ENCODE results near the gene SLC38A2.
"Not testable (repeated sequence)": the region's sequence is repeated elsewhere in the genome, so short reads cannot be mapped to it uniquely, and the experiment has no call there.

SLC38A2 gene

DNA sequence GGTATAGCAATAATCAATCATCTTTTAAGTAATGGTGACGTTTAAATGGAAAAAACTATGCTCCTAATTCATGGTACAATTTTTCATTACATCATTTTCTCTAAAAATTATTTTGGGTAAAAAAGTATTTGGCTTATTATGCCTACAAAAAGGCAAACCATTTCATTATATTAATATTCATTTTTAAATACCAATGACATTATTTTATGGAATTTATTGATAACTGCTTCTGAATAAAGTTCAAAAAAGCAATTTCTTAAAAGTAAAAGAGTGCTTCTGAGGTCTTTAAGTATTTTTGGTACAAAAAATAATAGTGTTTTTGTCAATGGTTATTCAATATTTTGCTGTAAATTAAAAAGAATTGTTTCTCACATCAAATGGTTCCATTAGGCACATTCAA, 12.2 kb downstream of the SLC38A2 start:
- no peak for DNase-seq (ENCODE audit: low spot score)

DNA sequence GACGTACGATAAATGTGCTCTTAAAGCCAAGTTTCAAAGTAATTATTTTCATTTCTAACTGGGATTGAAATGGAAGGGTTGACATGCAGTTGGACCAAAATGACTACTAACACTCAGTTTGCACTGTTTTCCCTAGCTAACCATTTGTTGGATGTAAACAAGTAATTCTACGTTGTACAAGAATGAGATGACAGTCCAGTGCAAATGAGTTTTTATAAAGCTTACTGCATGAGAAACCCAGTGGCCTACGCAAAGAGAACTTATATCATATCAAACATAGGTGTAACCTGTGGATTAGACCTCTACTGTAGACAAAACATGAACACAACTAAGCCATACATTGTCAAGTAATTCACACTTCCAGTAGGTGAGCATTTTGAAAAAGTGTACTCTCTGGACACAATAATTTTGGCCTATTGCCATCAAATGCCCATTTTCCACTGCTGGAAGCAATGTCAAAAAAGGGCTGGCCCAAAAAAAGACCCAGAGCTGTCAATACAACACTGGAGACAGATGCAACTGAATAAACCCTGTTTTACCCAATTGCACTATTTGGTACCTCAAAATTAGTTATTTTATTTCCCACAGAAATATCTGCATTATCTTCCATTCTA, 12.8 kb downstream of the SLC38A2 start:
- no peak for DNase-seq (ENCODE audit: low spot score)

GRCh38 chr12:46358791-46359666, 13.5 kb downstream of the SLC38A2 start:
- DNase-seq (ENCODE audit: low spot score), result no peak

- DNase-seq (ENCODE audit: low spot score), result no peak
These were observed 14.3 kb downstream of the SLC38A2 start for GRCh38 chr12:46358325-46358700.

DNA sequence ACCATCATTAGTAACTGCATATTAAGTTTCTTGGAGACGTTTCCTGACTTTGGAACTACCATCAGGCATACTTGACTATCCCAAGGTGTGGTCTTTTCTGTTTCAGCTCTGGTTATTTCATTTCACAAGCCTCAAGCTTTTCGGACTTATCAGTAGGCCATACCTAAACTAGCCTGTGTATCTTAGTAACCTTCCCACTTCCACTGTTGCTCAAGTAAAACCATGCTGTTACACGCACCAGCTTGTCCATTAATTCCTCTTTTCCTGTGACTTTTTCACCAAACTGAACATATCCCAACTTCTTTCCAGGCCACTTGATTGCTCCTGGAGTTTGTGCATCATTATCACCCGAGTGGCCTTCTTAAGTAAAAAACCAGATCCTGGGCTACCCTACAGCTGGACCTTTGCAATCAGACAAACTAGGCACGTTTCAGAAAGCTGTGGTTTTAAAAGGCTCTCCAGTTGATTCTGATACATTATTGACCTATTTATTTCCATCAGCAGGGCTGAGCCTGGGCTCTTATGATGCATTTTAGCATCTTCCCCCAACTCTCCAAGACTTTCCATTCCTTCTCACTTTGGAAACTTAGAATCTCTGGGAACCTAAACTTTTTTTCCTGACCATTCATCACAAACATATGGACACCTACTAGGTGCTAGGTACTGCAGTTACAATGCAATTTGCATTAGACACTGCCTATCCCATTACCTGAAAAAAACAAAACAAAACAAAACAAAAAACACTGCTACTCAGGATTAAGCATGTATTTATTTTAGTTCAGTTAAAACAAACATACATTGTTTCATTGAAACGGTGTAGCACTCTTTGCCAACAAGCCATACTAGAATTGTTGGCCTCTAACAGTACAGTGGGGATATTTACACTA, 14.9 kb downstream of the SLC38A2 start:
- DNase-seq (ENCODE audit: low spot score), result peak; percentile 25

GRCh38 chr12:46356655-46357437, 15.7 kb downstream of the SLC38A2 start:
- no peak for DNase-seq (ENCODE audit: low spot score)

DNA sequence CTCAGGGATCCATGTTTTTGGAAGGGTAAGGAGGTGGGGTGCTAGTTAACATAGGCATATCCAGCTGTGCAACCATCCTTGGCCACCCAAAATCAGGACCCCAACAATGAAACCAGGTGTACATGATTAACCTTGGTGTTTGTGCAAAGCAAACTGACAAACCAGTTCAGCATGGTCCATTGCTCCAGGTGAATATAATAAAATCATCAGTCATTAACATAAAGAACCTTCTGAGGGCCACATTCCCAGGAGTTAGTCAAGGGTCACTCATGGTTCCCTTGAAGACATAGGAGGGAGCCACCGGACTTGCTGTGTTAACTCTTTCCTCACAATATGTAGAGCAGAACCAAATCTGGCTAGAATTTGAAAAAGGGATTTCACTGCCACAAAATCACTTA, 17.8 kb downstream of the SLC38A2 start:
- no peak for DNase-seq (ENCODE audit: low spot score)

DNA sequence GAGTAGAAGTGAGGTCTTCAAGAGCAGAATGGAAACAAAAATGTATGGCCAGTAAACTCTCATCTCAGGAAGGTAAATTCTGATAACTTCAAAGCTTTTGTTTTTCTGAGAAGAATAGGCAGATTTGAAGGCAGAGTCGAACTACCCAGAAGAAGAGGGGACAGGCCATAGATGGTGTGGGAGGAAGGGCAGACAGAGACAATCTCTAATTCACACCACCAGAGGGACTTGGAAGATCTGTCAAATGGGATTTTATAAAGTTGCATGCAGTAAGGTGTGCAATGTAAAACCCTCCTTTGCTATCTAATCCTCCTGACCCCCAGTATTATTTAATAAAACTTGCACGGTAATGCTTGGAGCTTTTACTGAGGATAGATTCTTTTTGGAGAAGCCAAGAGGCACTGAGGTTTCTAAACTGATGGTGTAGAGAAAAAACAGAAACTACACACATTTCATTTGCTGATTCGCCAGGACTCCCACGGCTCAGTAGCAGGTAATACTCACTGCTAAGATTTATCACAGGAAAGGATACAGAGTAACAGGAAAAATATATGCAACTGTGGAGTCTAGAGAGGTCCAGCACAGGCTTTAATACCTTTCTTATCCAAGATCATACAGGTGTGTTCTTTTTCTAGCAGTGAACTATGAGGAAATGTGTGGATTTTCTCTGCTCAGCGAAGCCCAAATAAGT, 18.3 kb downstream of the SLC38A2 start:
- DNase-seq (ENCODE audit: low spot score), result no peak

- no peak for DNase-seq (ENCODE audit: low spot score)
These were observed 20.5 kb downstream of the SLC38A2 start for GRCh38 chr12:46351886-46352650.

DNA sequence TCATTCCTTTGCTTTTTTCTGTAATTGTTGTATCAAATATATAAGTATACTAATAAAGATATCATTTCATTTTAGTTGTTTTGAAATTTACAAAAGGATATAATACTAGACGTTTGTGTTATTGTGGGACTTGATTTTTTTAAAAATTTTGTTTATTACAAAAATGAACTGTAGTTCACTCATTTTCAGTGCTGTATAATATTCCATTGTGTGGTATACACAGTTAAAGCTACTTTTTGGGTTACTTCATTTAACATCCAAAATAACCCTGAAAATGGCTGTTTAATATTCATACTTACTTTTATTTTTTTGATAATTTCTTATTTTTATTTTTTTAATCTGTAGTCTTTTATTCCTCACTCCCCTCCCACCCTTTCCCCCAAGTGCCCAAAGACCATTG, 21.4 kb downstream of the SLC38A2 start:
- DNase-seq (ENCODE audit: low spot score), result no peak

DNA sequence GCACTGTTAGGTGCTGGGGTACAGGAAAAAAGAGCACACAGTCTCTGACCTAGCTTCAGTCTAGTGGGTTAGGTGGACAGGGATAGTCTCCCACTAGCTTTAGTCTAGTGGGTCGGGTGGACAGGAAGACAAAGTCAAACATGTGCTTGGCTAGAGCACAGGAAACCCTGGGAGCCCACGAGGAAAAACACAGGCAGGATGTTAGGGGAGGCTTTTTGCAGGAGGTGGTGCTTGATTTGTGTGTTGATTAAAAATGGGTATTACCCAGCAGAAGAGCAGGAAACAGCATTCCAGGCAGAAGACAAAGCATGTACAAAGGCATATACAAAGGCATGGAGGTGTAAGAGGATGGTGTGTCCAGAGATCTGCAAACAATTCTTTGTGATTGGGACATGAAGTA, 23.3 kb downstream of the SLC38A2 start:
- DNase-seq (ENCODE audit: low spot score), result no peak

- DNase-seq (ENCODE audit: low spot score), result no peak
These were observed 29.3 kb downstream of the SLC38A2 start for GRCh38 chr12:46343118-46343852.

GRCh38 chr12:46342562-46343033, 30.0 kb downstream of the SLC38A2 start:
- DNase-seq (ENCODE audit: low spot score), result no peak

DNA sequence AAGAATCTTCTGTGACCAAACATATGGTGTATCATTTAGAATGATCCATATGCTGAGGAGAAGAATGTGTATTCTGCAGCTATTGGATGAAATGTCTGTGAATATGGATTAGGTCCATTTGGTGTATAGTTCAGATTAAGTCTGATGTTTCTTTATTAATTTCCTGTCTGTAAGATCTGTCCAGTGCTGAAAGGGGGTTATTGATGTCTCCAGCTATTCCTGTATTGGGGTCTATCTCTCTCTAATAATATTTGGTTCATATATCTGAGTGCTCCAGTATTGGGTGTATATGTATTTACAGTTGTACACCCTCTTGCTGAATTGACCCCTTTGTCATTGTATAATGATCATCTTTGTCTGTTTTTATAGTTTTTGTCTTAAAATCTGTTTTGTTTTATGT, 33.5 kb downstream of the SLC38A2 start:
- DNase-seq (ENCODE audit: low spot score), result no peak

DNA sequence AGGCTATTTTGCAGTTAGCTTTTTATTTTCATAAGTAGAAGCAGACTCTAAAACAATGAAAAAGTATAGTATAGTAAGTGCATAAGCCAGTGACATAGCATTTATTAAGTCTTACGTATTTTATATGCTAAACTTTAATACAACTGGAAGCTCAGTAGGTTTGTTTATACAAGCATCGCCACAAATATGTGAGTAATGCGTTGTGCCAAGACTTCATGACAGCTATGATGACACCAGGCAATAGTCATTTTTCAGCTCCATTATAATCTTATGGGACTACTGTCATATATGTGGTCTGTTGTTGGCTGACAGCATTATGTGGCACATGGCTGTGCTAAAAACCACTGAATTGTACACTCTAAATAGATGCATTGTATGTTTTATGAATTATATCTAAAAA, 40.3 kb downstream of the SLC38A2 start:
- DNase-seq (ENCODE audit: low spot score), result peak; percentile 19

GRCh38 chr12:46325075-46325474, 47.5 kb downstream of the SLC38A2 start:
- not testable (repeated sequence) for DNase-seq (ENCODE audit: low spot score)

DNA sequence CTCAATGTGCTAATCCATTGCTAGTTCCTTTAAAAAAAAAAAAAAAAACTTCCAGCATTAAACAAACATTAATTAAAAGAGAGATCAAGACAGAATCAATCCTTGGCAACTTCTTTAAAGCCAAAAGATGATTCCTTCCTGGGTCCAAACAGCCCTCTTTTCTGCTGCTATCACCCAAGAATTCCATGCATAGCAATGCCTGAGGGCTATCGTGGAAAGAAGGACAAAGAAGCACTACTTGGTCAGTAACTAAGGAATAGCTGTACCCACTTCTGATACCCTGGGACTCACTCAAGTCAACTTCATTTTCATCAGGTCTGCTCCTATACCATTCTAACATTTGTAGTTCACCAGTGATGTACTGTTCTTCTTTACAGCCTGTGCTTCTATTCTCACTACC, 51.8 kb downstream of the SLC38A2 start:
- no peak for DNase-seq (ENCODE audit: low spot score)

DNA sequence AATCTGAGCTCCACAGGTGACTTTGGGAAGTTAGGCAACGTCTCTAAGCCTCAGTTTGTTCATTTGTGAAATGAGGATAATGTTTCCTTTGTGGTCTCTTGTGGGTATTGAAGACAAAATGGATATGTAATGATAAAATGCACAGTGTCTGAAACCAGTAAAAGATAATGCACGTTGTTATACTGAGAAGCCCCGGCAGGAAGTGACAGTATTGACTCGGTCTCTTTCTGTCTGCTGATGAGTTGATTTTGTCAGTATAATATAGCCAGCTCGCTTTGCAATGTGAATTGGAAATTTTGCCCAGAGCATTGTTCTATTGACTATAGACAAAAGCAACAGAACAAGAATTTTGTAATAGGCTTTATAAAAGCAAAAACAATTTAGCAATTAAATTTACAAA, 54.5 kb downstream of the SLC38A2 start:
- DNase-seq (ENCODE audit: low spot score), result no peak

All from AG08395 (cell line).